Muscle of back (tissue), 13 donors: ENCODE measurements around the gene FNIP1. TPM values are rescaled to one million over a fixed set of nuclear protein-coding genes. Genes with fewer than 3 reads are reported as not detected.
A peak's percentile ranks its signal among the peaks of the same experiment; 100 is the strongest.
"Not testable (repeated sequence)": the region's sequence is repeated elsewhere in the genome, so short reads cannot be mapped to it uniquely, and the experiment has no call there.

Experiments
- DNase-seq, 3 donors: peaks; one replicate each; pipeline versions ENCODE4 v3.0.0 to v3.0.0-alpha.2; 2013
- long read RNA-seq, 9 donors: transcript quantifications; one replicate each; lab custom pipeline, GENCODE V29; 2026
- polyA plus RNA-seq, 10 donors: library from polyadenylated mRNA; unstranded; fragments of 120-200 nt; gene quantifications; one replicate each; pipeline ENCODE4 v1.2.1, GENCODE V29; 2013; ENCODE audit not compliant: insufficient read length in 10 of 10

FNIP1 gene
- 10 to 100 TPM; 10.6 to 18.5 (median 13.1) TPM for polyA plus RNA-seq
- long read RNA-seq, donor 1, partial matches to known transcripts: 0 of 1 reads
- long read RNA-seq, donor 1, other reads (novel, unspliced or antisense): 0 of 1 reads
- long read RNA-seq, donor 2, partial matches to known transcripts: 0 of 1 reads
- long read RNA-seq, donor 2, other reads (novel, unspliced or antisense): 0 of 1 reads
- long read RNA-seq, donor 3, partial matches to known transcripts: 0 of 1 reads
- long read RNA-seq, donor 3, other reads (novel, unspliced or antisense): 0 of 1 reads
- long read RNA-seq, donor 4: 0 reads
- long read RNA-seq, donor 5, full-length matches to known transcripts: 3 of 3 reads
- long read RNA-seq, donor 5, partial matches to known transcripts: 0 of 3 reads
- long read RNA-seq, donor 5, other reads (novel, unspliced or antisense): 0 of 3 reads
- long read RNA-seq, donor 6, partial matches to known transcripts: 0 of 3 reads
- long read RNA-seq, donor 6, other reads (novel, unspliced or antisense): 0 of 3 reads
- long read RNA-seq, donor 7, partial matches to known transcripts: 0 of 1 reads
- long read RNA-seq, donor 7, other reads (novel, unspliced or antisense): 0 of 1 reads
- long read RNA-seq, donor 8: 0 reads
- long read RNA-seq, donor 9, full-length matches to known transcripts: 1 of 1 reads
- long read RNA-seq, donor 9, partial matches to known transcripts: 0 of 1 reads
- long read RNA-seq, donor 9, other reads (novel, unspliced or antisense): 0 of 1 reads

GRCh38 chr5:131796793-131797693, at the start of gene FNIP1:
TSS of gene FNIP1 (minus strand) at chr5:131797017. CDS start at chr5:131796921, 96 bp downstream.
- DNase-seq: peak; percentile 97 to 99 (median 98)

DNA sequence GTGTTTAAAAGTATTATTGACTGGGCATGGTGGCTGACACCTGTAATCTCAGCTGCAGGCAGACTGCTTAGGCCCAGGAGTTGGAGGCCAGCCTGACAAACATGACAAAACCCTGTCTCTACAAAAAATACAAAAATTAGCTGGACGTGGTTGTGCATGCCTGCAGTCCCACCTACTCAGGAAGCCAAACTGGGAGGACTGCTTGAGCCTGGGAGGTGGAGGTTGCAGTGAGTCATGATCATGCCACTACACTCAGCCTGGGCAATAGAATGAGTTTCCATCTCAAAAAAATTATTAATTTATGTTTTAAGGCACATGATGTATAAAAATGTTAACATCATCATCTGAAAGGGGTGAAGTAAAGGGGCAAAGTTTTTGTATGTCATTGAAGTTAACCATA, 49.7 kb upstream of the FNIP1 start:
- DNase-seq: no peak

DNA sequence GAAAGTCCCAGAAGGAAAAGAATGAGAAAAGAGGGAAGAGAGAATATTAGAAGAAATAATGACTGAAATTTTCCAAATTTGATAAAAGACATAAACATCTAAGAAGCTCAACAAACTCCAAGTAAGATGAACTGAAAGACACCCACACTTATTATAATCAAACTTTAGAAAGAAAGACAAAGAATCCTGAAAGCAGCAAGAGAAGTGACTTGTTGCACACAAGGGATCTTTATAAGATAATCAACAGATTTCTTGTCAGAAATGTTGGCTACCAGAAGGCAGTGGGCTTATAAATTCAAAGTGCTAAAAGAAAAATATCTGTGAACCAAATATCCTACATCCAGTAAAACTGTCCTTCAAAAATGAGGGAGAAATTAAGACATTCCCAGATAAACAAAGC, 49.0 kb upstream of the FNIP1 start:
- no peak for DNase-seq

DNA sequence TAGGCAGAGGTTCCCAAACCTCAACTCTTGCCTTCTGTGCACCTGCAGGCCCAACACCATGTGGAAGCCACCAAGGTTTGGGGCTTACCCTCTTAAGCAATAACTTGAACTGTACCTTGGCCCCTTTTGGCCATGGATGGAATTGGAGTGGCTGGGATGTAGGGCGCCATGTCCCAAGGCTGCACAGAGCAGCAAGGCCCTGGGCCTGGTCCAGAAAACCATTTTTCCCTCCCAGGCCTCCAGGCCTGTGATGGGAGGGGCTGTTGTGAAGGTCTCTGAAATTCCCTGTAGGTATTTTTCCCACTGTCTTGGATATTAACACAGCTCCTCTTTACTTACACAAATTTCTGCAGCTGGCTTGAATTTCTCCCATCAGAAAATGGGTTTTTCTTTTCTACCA, 46.2 kb upstream of the FNIP1 start:
- not testable (repeated sequence) for DNase-seq

DNA sequence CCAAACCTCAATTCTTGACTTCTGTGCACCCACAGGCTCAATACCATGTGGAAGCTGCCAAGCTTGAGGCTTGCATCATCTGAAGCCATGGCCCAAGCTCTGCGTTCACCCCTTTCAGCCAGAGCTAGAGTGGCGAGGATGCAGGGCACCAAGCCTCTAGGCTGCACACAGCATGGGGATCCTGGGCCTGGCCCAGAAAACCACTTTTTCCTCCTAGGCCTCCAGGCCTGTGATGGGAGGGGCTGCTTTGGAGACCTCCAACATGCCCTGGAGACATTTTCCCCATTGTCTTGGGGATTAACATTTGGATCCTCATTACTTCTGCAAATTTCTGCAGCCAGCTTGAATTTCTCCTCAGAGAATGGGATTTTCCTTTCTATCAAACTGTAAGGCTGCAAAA, 35.9 kb upstream of the FNIP1 start:
- DNase-seq: not testable (repeated sequence)

DNA sequence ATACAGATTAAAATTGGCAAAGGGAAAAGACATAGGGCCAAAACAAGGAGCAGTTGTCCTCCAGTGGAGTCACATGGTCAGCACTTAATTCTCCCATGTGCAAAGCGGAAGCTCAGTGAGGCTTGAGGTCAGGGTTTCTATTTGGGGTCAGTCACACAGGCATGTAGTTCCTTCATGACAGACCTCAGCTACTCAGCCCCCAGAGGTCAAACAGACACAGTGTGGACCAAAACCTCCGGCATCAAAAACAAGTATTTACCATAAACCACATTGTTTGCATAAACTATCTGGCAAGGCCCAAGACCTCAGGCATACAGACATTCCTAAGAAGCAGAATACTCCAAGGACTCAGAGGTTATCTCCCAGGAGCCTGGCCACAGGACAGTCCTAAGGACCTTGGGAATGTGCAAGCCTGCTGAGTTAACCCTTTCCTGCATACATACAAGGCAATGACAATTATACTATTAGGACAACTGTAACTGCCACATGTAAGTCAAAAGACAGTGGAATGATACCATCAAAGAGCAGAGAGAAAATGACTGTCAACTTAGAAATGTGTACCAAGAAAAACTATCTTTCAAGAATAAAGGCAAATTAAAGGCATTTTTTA, 28.7 kb upstream of the FNIP1 start:
- no peak for DNase-seq

DNA sequence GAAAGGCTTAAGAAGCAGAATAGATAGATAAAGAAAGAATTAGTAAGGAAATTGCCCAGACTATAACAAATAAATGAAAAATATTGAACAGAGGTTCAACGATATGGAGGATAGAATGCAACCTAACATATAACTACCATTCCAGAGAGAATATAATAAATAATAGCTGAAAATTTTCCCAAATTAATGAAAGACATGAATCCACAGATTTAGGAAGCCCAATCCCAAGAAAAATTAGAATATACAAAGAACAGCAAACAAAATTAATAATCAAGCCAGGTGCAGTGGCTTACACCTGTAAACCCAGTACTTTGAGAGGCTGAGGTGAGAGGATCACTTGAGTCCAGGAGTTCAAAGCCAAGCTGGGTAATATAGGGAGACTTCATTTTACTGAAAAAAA, 27.8 kb upstream of the FNIP1 start:
- DNase-seq: no peak

DNA sequence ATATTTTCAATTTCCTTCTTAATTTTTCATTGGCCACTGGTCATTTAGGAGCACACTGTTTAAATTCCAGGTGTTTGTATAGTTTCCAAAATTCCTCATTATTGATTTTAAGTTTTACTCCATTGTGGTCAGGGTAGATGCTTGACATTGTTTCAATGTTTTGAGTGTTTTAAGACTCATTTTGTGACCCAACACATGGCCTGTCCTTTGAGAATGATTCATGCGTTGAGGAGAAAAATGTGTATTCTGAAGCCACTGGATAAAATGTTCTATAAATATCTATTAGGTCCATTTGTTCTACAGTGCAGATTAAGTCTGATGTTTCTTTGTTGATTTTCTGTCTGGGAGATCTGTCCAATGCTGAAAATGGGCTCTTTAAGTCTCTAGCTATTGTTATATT, 24.4 kb upstream of the FNIP1 start:
- no peak for DNase-seq

DNA sequence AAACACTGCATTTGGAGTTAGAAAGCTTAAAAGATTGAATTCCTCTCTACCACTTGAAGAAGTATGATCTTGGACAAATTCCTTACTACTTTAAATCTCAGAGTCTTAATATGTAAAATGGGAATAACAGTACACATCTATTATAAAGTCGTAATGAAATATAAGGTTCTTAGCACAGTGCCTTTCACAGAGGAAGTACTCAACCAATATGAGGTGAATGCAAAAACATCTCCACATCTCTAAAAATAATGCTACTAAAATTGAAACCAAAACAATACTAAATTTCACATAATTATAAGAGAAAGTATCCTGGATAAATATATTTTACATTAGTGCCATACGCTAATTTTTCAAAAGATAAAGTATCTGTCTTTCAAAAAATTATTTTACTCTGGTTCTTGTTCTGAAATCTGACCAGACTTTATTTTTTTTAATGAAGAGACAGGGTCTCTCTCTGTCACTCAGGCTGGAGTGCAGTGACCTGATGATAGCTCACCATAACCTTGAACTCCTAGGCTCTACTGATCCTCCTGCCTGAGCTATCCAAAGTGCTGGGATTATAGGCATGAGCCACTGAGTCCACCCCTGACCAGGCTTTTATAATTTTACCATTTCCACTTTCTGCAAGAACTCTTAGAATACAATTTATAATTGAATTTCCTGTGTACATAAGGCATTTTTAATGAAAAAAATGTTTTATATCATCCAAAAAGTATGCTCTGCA, 21.3 kb upstream of the FNIP1 start:
- no peak for DNase-seq

DNA sequence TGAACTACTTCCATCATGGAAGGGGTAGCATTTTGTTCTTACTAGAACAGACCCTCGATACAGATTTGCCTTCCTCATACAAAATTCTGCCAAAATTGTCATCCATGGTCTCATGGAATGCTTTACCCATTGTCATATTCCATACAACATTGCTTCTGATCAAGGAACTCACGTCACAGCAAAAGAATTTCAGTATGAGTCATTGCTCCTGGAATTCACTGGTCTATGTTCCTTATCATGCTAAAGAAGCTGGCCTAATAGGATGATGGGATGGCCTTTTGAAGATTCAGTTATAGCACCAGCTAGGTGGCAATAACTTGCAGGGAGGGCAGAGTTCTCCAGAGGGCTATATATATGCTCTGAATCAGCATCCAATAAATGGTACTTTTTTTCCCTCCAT, 18.2 kb upstream of the FNIP1 start:
- peak in 1 of 3 donors; percentile 71 for DNase-seq

DNA sequence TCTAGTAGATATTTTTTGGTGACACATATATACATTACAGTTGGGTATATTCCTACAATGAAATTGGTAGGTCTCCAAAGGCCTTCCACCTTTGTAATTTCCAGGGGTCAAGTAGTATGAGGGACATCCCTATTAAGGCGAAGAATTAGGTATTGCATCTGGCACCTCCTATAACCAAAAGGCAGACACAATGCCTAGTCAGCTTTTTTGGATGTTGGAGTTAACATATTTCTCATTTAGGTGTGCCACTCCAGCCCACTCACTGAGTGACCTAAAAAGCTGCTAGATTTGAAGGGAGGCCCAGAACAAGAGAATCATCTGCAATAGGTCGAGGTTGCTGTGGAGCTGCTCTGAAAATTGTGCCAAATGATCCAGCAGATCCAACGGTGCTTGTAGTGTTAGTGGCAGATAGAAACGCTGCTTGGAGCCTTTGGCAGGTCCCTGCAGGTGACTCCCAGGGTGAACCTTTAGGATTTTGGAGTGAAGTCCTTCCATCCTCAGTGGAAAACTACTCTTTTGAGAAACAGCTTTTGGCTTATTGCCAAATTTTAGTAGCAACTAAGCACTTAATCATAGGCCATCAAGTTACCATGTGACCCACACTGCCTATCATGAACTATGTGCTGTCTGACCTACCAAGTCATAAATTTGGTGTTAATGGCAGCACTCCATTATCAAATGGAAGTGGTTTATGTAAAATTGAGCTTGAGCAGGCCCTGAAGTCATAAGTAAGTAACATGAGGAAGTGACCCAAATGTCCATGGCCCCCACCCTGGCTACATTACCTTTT, 15.7 kb upstream of the FNIP1 start:
- DNase-seq: no peak

GRCh38 chr5:131810510-131811249, 13.9 kb upstream of the FNIP1 start:
- no peak for DNase-seq

GRCh38 chr5:131795879-131796792, 681 bp downstream of the FNIP1 start:
- peak; percentile 48 to 86 (median 64) for DNase-seq

DNA sequence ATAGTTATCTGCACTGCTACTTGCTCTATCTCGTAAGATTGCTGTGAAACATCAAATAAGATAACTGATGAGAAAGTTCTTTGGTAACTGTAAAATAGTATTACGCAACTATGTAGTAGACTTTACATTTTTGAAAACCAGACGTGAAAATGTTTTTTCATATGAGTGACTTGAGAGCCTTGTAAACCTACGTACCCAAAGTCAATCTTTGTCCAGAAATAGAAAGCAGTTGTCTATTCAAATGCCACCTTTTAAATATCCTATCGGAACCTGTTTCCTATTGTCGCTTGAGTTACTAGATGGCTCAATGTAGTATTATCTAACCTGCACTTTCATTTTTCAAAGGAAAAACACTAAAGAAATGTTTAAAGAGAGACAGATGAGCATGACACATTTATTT, 1.6 kb downstream of the FNIP1 start:
- DNase-seq: peak in 1 of 3 donors; percentile 4

GRCh38 chr5:131794586-131794985, 2.2 kb downstream of the FNIP1 start:
- peak in 1 of 3 donors; percentile 12 for DNase-seq

DNA sequence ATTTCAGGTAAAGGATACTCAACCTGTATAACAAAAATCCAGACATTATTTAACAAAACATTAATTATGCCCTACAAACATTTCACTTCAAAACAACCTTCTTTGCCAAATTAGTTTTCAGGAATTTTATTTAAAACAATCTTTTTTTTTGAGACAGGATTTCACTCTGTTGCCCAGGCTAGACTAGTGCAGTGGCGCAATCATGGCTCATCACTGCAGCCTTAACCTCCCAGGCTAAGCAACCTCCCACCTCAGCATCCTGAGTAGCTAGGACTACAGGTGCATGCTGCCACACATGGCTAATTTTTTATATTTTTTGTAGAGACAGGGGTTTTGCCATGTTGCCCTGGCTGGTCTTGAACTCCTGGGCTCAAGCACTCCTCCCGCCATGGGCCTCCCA, 3.9 kb downstream of the FNIP1 start:
- no peak for DNase-seq

DNA sequence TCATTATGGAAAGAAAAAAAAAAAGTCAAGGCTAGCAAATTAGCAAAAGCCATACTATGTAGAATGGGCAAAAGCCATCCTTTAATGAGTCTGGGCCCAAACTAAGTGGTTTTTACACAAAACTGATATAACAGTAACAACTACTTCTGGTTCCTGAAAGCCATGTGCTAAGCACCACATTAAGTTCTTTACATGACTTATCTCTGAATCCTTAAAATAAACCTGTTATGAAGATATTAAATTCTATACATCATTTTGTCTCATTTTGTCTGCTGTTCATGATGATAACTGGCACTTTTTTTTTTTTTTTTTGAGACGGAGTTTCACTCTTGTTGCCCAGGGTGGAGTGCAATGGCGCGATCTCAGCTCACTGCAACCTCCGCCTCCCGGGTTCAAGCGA, 5.0 kb downstream of the FNIP1 start:
- DNase-seq: no peak

DNA sequence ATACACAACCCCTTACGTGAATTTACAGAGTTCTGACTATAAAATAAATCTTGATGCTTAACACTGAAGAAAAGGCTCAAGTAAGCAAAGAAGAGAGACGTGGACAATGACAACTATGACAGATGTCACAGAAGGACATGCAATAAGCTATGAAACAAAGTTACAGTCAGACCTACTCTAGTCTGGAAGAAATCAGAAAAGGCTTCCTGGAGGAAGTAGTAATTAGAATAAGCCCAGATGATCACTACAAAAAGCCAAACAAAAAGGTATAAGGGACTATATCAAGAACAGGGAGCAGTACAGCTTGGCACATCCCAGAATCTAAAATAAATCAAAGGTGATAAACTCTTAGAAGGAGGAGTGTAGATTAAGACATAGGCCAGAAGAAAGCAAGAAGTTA, 6.3 kb downstream of the FNIP1 start:
- DNase-seq: no peak
